Activated naive CD4-positive, alpha-beta T cell (primary cell): ENCODE data around the gene SECTM1.
"Not testable (repeated sequence)": the region's sequence is repeated elsewhere in the genome, so short reads cannot be mapped to it uniquely, and the experiment has no call there.

Experiments used
- DNase-seq, 4 experiments: peaks; one replicate each; lab custom pipeline; 2025; lab: John Stamatoyannopoulos, UW

The SECTM1 gene

GRCh38 chr17:82369211-82369610, 35.6 kb upstream of the SECTM1 start:
- DNase-seq, result no peak

- no peak for DNase-seq
These were observed 34.4 kb upstream of the SECTM1 start for GRCh38 chr17:82367724-82368524.

- no peak for DNase-seq
These were observed 33.2 kb upstream of the SECTM1 start for GRCh38 chr17:82366749-82367148.

GRCh38 chr17:82365606-82366295, 32.2 kb upstream of the SECTM1 start:
- no peak for DNase-seq

GRCh38 chr17:82361885-82362633, 28.5 kb upstream of the SECTM1 start:
- no peak for DNase-seq

- DNase-seq, result not testable (repeated sequence)
These were observed 26.0 kb upstream of the SECTM1 start for GRCh38 chr17:82359451-82360074.

- no peak for DNase-seq
These were observed 25.1 kb upstream of the SECTM1 start, which contains the start of gene TEX19 for GRCh38 chr17:82358465-82359350. Gene TEX19 (plus strand): TSS chr17:82359247. CDS start chr17:82362151, 2,904 bp downstream.

GRCh38 chr17:82357394-82357793, 23.8 kb upstream of the SECTM1 start:
- no peak for DNase-seq

GRCh38 chr17:82356845-82357355, 23.3 kb upstream of the SECTM1 start:
- DNase-seq, result no peak

GRCh38 chr17:82355770-82356427, 22.3 kb upstream of the SECTM1 start:
- DNase-seq, result no peak

GRCh38 chr17:82354804-82355308, 21.3 kb upstream of the SECTM1 start:
- no peak for DNase-seq

- no peak for DNase-seq
These were observed 19.9 kb upstream of the SECTM1 start for GRCh38 chr17:82353484-82353883.

GRCh38 chr17:82351713-82352488, 18.3 kb upstream of the SECTM1 start:
- peak; percentile 65 to 72 (median 70) for DNase-seq

- DNase-seq, result no peak
These were observed 17.7 kb upstream of the SECTM1 start for GRCh38 chr17:82351254-82351712.

- no peak for DNase-seq
These were observed 16.8 kb upstream of the SECTM1 start for GRCh38 chr17:82350182-82351030.

- no peak for DNase-seq
These were observed 15.7 kb upstream of the SECTM1 start for GRCh38 chr17:82349287-82349701.

- DNase-seq, result no peak
These were observed 15.3 kb upstream of the SECTM1 start for GRCh38 chr17:82348866-82349265.

- DNase-seq, result no peak
These were observed 14.9 kb upstream of the SECTM1 start for GRCh38 chr17:82348434-82348833.
